Loucy (cell line): ENCODE data around the gene RAPGEF1.

ENCODE experiments used
- CTCF ChIP-seq: fragments of 200-600 bp; sonication (generic); conservative IDR thresholded peaks from 2 replicates; pipeline ENCODE4 v1.5.1; 2014; ENCODE audit warnings: mild to moderate bottlenecking, antibody characterized with exemption, low read length
- EZH2phosphoT487 ChIP-seq: fragments of 200-600 bp; IDR thresholded peaks from 2 replicates; pipeline ENCODE4 v1.6.1; 2018; ENCODE audit warnings: antibody characterized with exemption, mild to moderate bottlenecking, moderate library complexity, borderline replicate concordance

GRCh38 chr9:131530920-131531832, 208.7 kb downstream of the RAPGEF1 start, which contains the start of gene UCK1:
- TF ChIP-seq CTCF (no peak), EZH2phosphoT487 (no peak)
